Astrocyte of the hippocampus (primary cell): ENCODE results near the gene C3AR1.
"Not testable (repeated sequence)": the region's sequence is repeated elsewhere in the genome, so short reads cannot be mapped to it uniquely, and the experiment has no call there.

Source experiments
- DNase-seq: peaks from one replicate; pipeline ENCODE4 v3.0.0; 2011; ENCODE audit warnings: low read depth, low spot score

C3AR1 gene

DNA sequence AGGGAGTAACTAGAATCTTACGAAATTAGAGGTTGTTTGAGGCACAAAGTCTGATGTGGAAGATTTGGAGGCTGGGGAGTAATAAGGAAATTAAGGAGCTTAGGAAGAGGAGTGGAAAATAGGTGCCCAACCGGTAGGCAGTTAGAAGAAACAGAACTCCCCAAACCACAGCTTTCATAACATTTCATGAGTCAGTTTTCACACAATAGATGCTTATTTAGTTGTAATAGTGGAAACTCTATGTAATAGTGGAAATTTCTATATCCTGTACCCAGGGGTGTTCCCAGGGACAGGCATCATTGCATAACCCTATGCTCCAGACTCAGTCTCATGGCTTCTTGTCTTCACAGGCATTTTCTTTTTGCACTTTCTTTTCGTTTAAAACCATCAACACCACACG lies 8.3 kb downstream of the C3AR1 start:
- DNase-seq, result no peak

GRCh38 chr12:8057306-8057705 lies 8.9 kb downstream of the C3AR1 start:
- DNase-seq, result no peak

GRCh38 chr12:8054816-8055215 lies 11.3 kb downstream of the C3AR1 start:
- no peak for DNase-seq

GRCh38 chr12:8052679-8053078 lies 13.5 kb downstream of the C3AR1 start:
- no peak for DNase-seq

GRCh38 chr12:8050600-8051250 lies 15.4 kb downstream of the C3AR1 start:
- no peak for DNase-seq

DNA sequence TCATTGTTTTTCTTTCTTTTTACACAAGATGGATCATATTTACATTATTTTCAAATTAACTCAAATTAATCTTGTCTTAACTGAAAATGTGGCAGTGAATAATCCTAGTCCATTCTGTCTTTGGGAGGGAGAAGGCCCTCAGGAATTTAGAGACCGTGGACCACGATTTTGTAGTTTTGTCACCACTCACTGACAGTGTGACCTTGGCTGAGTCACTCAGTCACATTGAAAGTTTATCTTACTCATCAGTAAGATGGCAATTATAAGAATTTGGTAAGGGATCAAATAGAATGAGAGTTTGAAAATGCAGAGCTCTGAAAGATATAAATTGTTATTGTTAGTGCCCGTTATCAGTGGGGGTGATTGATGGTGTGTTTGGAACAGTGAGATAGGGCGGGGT lies 17.3 kb downstream of the C3AR1 start:
- no peak for DNase-seq

- DNase-seq, result no peak
Measured at GRCh38 chr12:8047842-8048241, 18.3 kb downstream of the C3AR1 start.

DNA sequence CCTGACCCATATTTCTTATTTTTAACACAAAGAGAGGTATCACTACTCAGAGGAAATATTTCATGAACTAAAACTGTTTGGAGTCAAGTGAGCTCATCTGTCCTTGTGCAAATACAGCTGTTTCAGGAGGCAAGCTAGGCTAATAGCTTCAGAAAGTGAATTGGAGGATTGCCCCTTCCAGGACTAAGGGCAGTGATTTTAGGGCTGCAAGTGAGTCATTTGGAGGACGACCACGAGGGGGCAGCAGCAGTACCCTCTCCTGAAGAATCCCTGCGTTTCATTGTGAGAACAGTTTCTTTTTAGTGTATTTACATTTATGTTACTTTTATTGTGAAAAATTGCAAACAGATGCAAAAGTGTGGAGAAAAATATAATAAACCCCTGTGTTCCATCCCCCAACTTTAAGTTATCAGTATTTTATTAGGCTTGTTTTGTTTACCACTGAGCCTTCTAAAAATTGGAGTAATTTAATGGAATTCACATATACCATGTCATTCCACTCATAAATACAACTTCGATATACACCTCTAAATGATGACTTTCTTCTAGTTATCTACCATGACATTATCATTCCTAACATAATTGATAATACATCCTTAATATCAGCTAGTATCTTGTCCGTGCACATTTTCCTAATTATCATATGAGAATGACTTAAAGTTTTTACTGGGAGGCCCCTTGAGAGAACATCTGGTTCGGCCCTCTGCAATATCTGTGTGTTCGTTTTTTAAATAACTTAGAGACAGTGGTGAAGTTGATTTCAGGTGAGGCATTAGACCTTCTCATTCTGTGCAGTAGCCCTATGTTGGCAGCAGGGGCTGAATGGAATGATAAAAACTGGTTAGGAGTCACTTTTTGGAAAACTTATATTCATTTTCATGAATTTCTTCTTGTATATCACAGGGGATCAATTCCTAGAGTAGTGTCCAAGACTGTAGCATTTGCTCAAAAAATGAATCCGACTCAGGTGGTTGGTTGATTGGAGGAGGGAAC lies 19.9 kb downstream of the C3AR1 start:
- peak; percentile 87 for DNase-seq

DNA sequence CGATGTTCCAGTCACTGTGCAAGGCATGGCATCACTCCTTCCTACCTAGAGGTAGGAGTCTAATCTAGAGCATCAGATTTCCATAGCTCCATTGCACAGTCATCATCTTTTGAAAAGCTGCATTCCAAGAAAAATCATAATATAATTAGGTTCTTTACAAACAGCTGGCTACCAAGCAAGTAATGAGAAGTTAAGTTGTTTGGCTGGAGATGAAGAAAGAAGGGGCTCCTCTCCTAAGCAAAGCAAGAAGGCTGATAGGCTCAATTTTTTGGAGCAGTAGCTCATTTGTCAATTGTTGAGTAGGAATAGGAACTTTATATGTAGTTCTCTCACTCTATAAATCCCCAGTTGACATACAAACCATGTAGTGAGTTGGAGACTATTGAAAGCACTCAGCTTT lies 25.4 kb downstream of the C3AR1 start:
- no peak for DNase-seq

DNA sequence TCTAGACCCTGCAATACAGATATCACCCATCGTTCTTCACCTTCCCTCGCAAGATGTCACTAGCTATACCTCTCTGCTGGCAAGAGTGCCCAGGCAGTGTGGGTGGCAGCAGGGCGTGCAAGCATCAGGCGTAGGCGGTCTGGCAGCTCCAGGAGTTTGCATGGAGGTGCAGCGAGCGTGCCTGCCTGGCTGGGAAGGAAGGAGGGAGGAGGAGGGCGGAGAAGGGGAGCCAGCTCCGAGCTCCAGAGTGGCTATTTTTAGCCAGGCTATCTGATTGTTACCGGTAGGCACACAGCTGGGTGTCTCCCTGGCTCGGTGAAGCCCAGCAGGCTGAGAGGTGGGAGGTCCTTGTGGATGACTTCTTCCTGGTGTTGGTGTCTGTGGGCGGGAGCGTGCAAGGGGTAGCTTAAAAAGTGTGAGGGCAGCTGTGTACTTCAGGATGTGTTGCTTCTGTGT lies 27.5 kb downstream of the C3AR1 start:
- peak; percentile 77 for DNase-seq

DNA sequence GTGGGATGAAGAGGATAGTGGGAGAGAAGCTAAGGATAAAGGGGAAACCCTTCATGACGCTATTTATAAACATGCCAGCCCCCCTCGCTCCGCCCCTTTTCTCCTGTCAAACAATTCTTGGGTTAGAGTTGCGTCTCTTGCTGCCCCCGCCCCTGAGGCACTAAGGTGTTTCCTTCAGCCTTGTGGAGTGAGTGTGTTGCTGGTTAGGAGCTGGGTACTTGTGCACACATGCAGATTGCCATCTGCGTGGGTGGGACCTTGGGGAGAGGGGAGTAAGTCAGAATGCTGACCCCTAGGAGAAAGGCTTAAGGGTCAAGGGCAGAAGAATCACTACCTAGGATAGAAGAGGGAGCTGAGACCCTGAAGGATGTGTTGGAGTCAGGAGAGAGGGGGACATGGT lies 28.2 kb downstream of the C3AR1 start:
- no peak for DNase-seq

GRCh38 chr12:8037046-8037663 lies 29.0 kb downstream of the C3AR1 start:
- no peak for DNase-seq

- DNase-seq, result peak; percentile 61
Measured at GRCh38 chr12:8036346-8036745, 29.8 kb downstream of the C3AR1 start.

GRCh38 chr12:8035440-8036010 lies 30.6 kb downstream of the C3AR1 start:
- no peak for DNase-seq

DNA sequence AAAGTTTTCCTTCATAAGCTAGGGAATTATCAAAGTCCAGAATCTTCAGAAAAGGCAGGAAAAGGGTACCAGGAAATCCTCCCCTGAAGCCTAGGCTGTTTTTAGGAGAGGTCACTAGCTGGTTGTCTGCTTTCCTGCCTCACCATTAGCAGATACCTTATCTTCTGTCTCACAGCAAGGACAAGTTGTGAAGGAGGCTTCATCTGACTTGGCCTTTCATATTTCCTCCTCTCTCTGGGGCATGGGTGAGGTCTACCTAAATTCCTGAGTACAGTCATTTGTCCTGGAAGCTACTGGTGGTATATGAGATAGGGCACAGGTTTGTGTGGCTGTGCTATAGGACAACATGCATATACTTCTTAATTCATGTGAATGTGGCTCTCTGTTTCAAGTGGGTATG lies 31.4 kb downstream of the C3AR1 start:
- peak; percentile 6 for DNase-seq

DNA sequence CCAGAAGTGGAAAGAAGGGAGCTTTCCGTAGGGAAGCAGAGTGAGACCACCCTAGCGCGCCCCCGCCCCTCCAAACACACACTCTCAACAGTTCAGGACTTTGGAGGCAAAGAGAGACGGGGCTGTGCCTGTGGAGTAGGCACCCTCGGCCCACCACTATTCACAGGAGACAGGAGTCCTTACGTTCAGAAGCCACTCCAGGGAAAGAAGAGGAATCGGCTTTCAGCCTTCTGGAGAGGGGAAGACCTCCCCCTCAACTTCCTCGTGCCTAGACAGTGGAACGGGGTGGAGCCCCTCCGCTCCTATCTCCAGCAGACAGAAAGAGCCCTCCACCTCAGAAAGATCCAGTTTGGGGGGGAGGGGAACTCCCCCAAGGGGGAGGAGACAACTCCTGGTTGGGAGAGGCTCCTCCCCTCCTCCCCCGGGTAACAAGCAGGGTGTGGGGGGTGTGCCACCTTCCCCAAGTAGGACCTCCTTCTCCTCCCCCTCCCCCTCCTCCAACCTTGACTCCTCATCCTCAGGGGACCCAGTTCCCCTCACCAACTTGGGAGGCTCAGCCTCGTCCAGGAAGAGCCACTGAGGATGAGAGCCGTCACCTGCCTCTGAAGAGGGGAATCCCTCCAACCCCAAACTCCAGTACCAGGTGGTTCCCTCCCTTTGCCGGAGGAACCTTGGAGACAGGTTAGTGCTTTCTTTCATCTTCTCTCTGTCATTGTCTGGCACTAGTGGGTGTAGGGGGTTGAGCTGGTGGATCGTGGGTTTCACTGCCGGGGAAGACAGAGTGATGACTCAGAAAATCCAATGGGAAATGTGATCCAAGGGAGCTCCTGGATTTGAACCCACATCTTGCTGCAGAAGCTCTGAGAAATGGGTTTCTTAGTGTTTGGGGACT lies 32.8 kb downstream of the C3AR1 start:
- peak; percentile 58 for DNase-seq

DNA sequence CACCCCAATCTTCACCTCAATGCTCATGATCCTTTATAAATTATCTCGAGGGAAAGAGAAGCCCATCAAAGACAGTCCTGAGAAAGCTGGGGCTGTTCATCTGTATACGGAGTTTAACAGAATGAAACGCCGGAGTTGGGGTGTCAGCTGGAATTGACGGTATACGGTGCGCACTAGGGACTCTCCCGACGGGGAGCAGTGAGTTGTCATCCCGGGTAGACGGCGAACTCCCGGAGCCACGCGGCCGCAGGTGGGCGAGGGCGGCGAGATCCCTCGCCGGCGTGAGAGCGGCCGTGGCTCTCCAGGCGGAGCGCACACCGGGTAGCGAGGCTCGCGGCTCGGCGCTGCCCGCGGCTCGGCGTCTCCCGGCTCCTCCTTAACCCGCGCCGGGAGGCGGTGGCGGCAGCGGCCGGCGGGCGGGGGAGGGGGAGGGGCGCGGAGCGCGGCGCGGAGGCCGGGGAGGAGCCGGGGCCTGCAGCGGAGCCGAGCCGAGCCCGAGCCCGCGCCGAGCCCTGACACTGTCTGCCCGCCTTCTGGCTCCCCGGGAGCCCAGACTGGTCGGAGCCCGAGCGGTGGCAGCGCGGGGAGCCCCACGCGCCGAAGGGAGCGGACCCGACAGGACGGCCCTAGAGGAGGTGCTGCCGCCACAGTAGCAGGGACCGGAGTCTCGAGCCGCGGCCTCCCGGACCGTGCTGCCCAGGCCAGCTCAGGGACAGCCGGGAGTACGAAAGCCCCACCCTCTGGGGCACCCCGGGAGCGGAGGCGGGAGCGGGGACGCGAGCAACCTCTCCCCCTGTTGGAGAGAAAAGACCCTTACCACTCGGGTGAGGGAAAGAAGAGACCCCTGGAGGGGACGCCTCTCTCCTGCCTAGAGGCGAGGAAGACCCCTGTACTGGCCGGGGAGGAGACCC lies 33.7 kb downstream of the C3AR1 start, which contains the start of gene FOXJ2:
Gene FOXJ2, plus strand, starts transcription at position 475 of the 911 bp plus-strand sequence. CDS start 7,117 bp downstream, outside the sequence.
- DNase-seq, result peak; percentile 93

DNA sequence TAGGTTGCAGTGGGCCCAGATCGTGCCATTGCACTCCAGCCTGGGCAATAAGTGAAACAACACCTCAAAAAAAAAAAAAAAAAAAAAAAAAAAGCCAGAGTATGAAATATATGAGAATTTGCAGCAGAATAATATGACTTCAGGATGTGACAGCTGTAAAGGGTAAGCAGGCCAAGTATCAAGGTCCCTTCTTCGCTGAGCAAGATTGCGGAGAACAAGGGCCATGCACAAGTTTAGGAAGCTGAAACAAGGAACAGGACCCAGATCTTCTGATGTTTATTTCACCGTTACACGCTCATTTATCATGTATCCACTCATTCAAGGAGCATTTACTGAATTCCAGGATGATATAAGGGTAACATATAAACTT lies 34.3 kb downstream of the C3AR1 start:
- DNase-seq, result no peak

- not testable (repeated sequence) for DNase-seq
Measured at GRCh38 chr12:8031017-8031416, 35.1 kb downstream of the C3AR1 start.

- DNase-seq, result no peak
Measured at GRCh38 chr12:8030189-8030588, 36.0 kb downstream of the C3AR1 start.
